HCT116 (cell line): ENCODE measurements around the gene BAIAP2.

Source experiments
- ATF3 ChIP-seq: IDR thresholded peaks from 2 replicates; pipeline ENCODE4 v1.6.1; 2012
- CBX3 ChIP-seq: IDR thresholded peaks from 2 replicates; pipeline ENCODE4 v1.6.1; 2012; ENCODE audit warnings: low read depth
- CTCF ChIP-seq, 3 experiments: fragments of 200-600 bp in 1 of 3; sonication (generic) in 1 of 3; IDR thresholded peaks in 2 of 3; conservative IDR thresholded peaks in 1 of 3; 2 replicates each; pipeline ENCODE4 v1.5.1; 2012 to 2017; ENCODE audit warnings: low read depth in 2 of 3, low read length in 2 of 3, antibody characterized with exemption in 1 of 3, borderline replicate concordance in 1 of 3, control low read depth in 1 of 3, mild to moderate bottlenecking in 1 of 3, mixed read lengths in 1 of 3, mixed run types in 1 of 3, moderate library complexity in 1 of 3; ENCODE audit not compliant: insufficient read depth in 1 of 3
- EZH2 ChIP-seq: fragments of 200-600 bp; sonication (generic); IDR thresholded peaks from 2 replicates; pipeline ENCODE4 v1.6.1; 2017; ENCODE audit warnings: antibody characterized with exemption, mixed run types
- FOSL1 ChIP-seq: IDR thresholded peaks from 2 replicates; pipeline ENCODE4 v1.6.1; 2012; ENCODE audit warnings: low read depth
- POLR2A ChIP-seq: IDR thresholded peaks from 2 replicates; pipeline ENCODE4 v1.7.0; 2011; ENCODE audit warnings: borderline replicate concordance; ENCODE audit not compliant: insufficient read depth, insufficient read length; ENCODE audit errors: extremely low read depth
- POLR2AphosphoS5 ChIP-seq: IDR thresholded peaks from 2 replicates; pipeline ENCODE4 v1.6.1; 2011; ENCODE audit warnings: mild to moderate bottlenecking, low read depth, low read length, moderate library complexity
- RAD21 ChIP-seq: IDR thresholded peaks from 2 replicates; pipeline ENCODE4 v1.6.1; 2012; ENCODE audit warnings: low read depth, mild to moderate bottlenecking
- REST ChIP-seq: IDR thresholded peaks from 2 replicates; pipeline ENCODE4 v1.6.1; 2012; ENCODE audit warnings: low read depth
- SIN3A ChIP-seq: IDR thresholded peaks from 2 replicates; pipeline ENCODE4 v1.6.1; 2012; ENCODE audit warnings: low read depth
- SRF ChIP-seq: IDR thresholded peaks from 2 replicates; pipeline ENCODE4 v1.6.1; 2012; ENCODE audit warnings: low read depth
- TCF7L2 ChIP-seq: IDR thresholded peaks from 2 replicates; pipeline ENCODE4 v1.7.0; 2011; ENCODE audit warnings: borderline replicate concordance, inconsistent platforms; ENCODE audit not compliant: insufficient read depth, insufficient read length; ENCODE audit errors: extremely low read depth
- ZNF274 ChIP-seq: fragments of 200-500 bp; sonication (Bioruptor generic); IDR thresholded peaks from 2 replicates; pipeline ENCODE4 v1.6.1; 2014; ENCODE audit warnings: mild to moderate bottlenecking, low read depth, low read length, inconsistent platforms
- TF ChIP-seq, protein P1 (sequence below): IDR thresholded peaks from 2 replicates; pipeline ENCODE4 v1.6.1; 2011; ENCODE audit warnings: mild to moderate bottlenecking, low read length, moderate library complexity; ENCODE audit not compliant: insufficient replicate concordance; ENCODE audit errors: extremely low read depth

- no peak for TF ChIP-seq CTCF (IDR thresholded peaks at IDR 0.05 in 2 of 3, conservative IDR thresholded peaks at IDR 0.05 in 1 of 3; ENCODE audit: borderline replicate concordance in 1 of 3, insufficient read depth in 1 of 3, low read depth in 2 of 3, low read length in 2 of 3)
- TF ChIP-seq FOSL1 = no peak
- no peak for TF ChIP-seq TCF7L2
- TF ChIP-seq POLR2A = no peak
- no peak for TF ChIP-seq POLR2AphosphoS5
- no peak for TF ChIP-seq ATF3
- TF ChIP-seq, protein P1, sequence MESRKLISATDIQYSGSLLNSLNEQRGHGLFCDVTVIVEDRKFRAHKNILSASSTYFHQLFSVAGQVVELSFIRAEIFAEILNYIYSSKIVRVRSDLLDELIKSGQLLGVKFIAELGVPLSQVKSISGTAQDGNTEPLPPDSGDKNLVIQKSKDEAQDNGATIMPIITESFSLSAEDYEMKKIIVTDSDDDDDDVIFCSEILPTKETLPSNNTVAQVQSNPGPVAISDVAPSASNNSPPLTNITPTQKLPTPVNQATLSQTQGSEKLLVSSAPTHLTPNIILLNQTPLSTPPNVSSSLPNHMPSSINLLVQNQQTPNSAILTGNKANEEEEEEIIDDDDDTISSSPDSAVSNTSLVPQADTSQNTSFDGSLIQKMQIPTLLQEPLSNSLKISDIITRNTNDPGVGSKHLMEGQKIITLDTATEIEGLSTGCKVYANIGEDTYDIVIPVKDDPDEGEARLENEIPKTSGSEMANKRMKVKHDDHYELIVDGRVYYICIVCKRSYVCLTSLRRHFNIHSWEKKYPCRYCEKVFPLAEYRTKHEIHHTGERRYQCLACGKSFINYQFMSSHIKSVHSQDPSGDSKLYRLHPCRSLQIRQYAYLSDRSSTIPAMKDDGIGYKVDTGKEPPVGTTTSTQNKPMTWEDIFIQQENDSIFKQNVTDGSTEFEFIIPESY = no peak
- TF ChIP-seq REST = no peak
- no peak for TF ChIP-seq SRF
- no peak for TF ChIP-seq EZH2
- no peak for TF ChIP-seq SIN3A
- no peak for TF ChIP-seq CBX3
- no peak for TF ChIP-seq ZNF274
- TF ChIP-seq RAD21 = no peak
Observed at GRCh38 chr17:81029859-81030258, 5.1 kb upstream of the BAIAP2 start.
